Measurements from ENCODE around the gene LRP2.
"Not testable (repeated sequence)": the region's sequence is repeated elsewhere in the genome, so short reads cannot be mapped to it uniquely, and the experiment has no call there.

Gene LRP2

DNA sequence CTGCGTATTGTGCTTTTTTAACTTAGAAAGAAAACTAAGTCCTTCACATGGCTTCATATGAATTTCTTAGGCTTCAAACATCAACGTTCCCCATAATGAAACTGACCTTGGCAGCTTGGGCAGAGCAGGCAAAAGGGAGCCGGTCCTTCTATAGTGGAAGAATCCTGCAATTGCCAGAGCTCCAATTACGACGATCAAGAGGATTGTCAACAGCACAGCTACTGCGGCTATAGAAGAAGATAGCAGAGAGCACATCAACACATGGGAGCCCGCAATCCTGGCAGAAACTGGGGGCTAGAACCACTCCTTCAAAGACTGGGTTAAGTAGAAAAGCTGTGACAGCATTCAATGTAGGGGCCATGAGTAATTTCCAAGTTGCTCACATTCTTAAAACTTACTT is 223.2 kb downstream of the LRP2 start:
- DNase-seq (ENCODE audit: low spot score), result no peak
- TF ChIP-seq, protein P1, sequence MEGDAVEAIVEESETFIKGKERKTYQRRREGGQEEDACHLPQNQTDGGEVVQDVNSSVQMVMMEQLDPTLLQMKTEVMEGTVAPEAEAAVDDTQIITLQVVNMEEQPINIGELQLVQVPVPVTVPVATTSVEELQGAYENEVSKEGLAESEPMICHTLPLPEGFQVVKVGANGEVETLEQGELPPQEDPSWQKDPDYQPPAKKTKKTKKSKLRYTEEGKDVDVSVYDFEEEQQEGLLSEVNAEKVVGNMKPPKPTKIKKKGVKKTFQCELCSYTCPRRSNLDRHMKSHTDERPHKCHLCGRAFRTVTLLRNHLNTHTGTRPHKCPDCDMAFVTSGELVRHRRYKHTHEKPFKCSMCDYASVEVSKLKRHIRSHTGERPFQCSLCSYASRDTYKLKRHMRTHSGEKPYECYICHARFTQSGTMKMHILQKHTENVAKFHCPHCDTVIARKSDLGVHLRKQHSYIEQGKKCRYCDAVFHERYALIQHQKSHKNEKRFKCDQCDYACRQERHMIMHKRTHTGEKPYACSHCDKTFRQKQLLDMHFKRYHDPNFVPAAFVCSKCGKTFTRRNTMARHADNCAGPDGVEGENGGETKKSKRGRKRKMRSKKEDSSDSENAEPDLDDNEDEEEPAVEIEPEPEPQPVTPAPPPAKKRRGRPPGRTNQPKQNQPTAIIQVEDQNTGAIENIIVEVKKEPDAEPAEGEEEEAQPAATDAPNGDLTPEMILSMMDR (IDR thresholded peaks at IDR 0.05; ENCODE audit: extremely low read depth, insufficient read depth, missing control alignments), result no peak
- in situ Hi-C loops (cut with MboI; ENCODE audit: low pct_unique_long_range_greater_than_20kb, low sequenced_read_pairs, unreplicated experiment), result no loop called here

GRCh38 chr2:169137924-169138323 is 224.4 kb downstream of the LRP2 start:
- in situ Hi-C loops (cut with MboI; ENCODE audit: low pct_unique_long_range_greater_than_20kb, low sequenced_read_pairs, unreplicated experiment), result no loop called here
- DNase-seq (ENCODE audit: low spot score), result no peak
- TF ChIP-seq, protein P1 (IDR thresholded peaks at IDR 0.05; ENCODE audit: extremely low read depth, insufficient read depth, missing control alignments), result no peak

- in situ Hi-C loops (cut with MboI; ENCODE audit: low pct_unique_long_range_greater_than_20kb, low sequenced_read_pairs, unreplicated experiment), result no loop called here
- DNase-seq (ENCODE audit: low spot score), result no peak
- TF ChIP-seq, protein P1 (IDR thresholded peaks at IDR 0.05; ENCODE audit: extremely low read depth, insufficient read depth, missing control alignments), result no peak
Measured at GRCh38 chr2:169136885-169137534, 225.3 kb downstream of the LRP2 start.

DNA sequence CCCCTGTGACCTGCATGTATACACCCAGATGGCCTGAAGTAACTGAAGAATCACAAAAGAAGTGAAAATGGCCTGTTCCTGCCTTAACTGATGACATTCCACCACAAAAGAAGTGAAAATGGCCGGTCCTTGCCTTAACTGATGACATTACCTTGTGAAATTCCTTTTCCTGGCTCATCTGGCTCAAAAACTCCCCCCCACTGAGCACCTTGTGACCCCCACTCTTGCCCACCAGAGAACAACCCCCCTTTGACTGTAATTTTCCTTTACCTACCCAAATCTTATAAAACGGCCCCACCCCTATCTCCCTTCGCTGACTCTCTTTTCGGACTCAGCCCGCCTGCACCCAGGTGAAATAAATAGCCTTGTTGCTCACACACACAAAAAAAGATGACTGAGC is 225.9 kb downstream of the LRP2 start:
- DNase-seq (ENCODE audit: low spot score); in situ Hi-C loops (cut with MboI; ENCODE audit: low pct_unique_long_range_greater_than_20kb, low sequenced_read_pairs, unreplicated experiment): not testable (repeated sequence)

DNA sequence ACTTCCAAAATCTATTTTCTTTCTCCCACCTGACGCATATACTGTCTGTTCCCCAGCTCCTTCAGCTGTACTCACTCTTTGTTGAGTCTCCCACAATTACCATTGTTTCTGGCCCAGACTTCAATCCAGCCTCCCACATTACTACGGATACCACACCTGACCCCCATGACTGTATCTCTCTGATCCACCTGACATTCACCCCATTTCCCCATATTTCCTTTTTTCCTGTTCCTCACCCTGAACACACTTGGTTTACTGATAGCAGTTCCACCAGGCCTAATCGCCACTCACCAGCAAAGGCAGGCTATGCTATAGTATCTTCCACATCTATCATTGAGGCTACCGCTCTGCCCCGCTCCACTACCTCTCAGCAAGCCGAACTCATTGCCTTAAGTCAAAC is 228.1 kb downstream of the LRP2 start:
- DNase-seq (ENCODE audit: low spot score); in situ Hi-C loops (cut with MboI; ENCODE audit: low pct_unique_long_range_greater_than_20kb, low sequenced_read_pairs, unreplicated experiment): not testable (repeated sequence)

GRCh38 chr2:169131587-169132512 is 230.5 kb downstream of the LRP2 start:
- TF ChIP-seq, protein P1 (IDR thresholded peaks at IDR 0.05; ENCODE audit: extremely low read depth, insufficient read depth, missing control alignments), result peak; percentile 69
- peak; percentile 68 for DNase-seq (ENCODE audit: low spot score)
- in situ Hi-C loops (cut with MboI; ENCODE audit: low pct_unique_long_range_greater_than_20kb, low sequenced_read_pairs, unreplicated experiment), result no loop called here

DNA sequence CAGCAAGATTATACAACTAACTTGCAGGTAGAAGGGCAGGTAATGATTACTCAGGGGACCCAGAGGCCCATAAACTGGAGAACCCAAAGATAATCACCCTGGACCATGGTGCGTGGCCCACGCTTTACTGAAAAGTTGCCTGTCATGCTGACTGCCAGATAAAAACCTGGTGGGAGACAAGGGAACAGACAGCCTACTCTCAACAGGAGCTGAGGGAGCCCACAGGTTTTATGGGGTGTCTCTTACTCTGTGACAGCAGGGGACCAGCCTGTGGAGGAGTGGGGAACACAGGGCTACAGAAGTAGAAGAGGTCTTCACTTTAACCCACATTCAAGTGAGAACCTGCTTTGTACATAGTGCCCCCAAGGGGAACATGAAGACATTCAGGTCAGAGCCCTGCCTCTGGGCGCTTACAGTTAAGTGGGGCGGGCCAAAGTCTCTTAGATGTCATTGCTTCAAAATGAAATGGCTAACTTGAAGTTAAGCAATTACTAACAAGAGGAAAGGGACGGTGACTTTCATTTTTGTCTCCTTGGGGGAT is 232.6 kb downstream of the LRP2 start:
- TF ChIP-seq, protein P1 (IDR thresholded peaks at IDR 0.05; ENCODE audit: extremely low read depth, insufficient read depth, missing control alignments), result no peak
- no peak for DNase-seq (ENCODE audit: low spot score)
- in situ Hi-C loops (cut with MboI; ENCODE audit: low pct_unique_long_range_greater_than_20kb, low sequenced_read_pairs, unreplicated experiment), result no loop called here

Measured in GM13977 (cell line).